HG02798 (cell line): Measurements from ENCODE around the gene TET2.

Experiments used
- ATAC-seq: cut with Tn5 transposase; IDR thresholded peaks from one replicate; pipeline ENCODE4 v1.9.1; 2021; ENCODE audit warnings: mild to moderate bottlenecking; ENCODE audit not compliant: unreplicated experiment, poor library complexity

TET2 gene

GRCh38 chr4:105146276-105147015 is at the start of gene TET2:
TET2 (plus strand) TSS chr4:105146876; CDS start chr4:105233943, 87,067 bp downstream.
- peak; percentile 90 for ATAC-seq

GRCh38 chr4:105102016-105102415 is 44.7 kb upstream of the TET2 start:
- no peak for ATAC-seq

GRCh38 chr4:105106426-105106825 is 40.2 kb upstream of the TET2 start:
- no peak for ATAC-seq

GRCh38 chr4:105107095-105107856 is 39.4 kb upstream of the TET2 start:
- ATAC-seq = no peak

- no peak for ATAC-seq
Measured at GRCh38 chr4:105108971-105109370, 37.7 kb upstream of the TET2 start.

- no peak for ATAC-seq
Measured at GRCh38 chr4:105112274-105112673, 34.4 kb upstream of the TET2 start.

- peak; percentile 43 for ATAC-seq
Measured at GRCh38 chr4:105113800-105114199, 32.9 kb upstream of the TET2 start.

GRCh38 chr4:105116616-105117319 is 29.9 kb upstream of the TET2 start:
- ATAC-seq = no peak

- no peak for ATAC-seq
Measured at GRCh38 chr4:105119356-105119755, 27.3 kb upstream of the TET2 start.

GRCh38 chr4:105120626-105121025 is 26.1 kb upstream of the TET2 start:
- no peak for ATAC-seq

- no peak for ATAC-seq
Measured at GRCh38 chr4:105122350-105122749, 24.3 kb upstream of the TET2 start.

GRCh38 chr4:105126311-105127169 is 20.1 kb upstream of the TET2 start:
- ATAC-seq = no peak

GRCh38 chr4:105127170-105127445 is 19.6 kb upstream of the TET2 start:
- no peak for ATAC-seq

- ATAC-seq = no peak
Measured at GRCh38 chr4:105128208-105128607, 18.5 kb upstream of the TET2 start.

GRCh38 chr4:105129286-105130040 is 17.2 kb upstream of the TET2 start:
- ATAC-seq = no peak

- no peak for ATAC-seq
Measured at GRCh38 chr4:105130945-105131344, 15.7 kb upstream of the TET2 start.

GRCh38 chr4:105133976-105134375 is 12.7 kb upstream of the TET2 start:
- no peak for ATAC-seq

- no peak for ATAC-seq
Measured at GRCh38 chr4:105135785-105136184, 10.9 kb upstream of the TET2 start.

- no peak for ATAC-seq
Measured at GRCh38 chr4:105137121-105137875, 9.4 kb upstream of the TET2 start.
